IMR-90 (cell line): ENCODE data around the gene FXYD6. TPM values are rescaled to one million over a fixed set of nuclear protein-coding genes. Genes with fewer than 3 reads are reported as not detected.

Source experiments
- ATAC-seq: fragments of 200-7000 bp; cut with Tn5 transposase; 2 replicates; pipeline ENCODE4 v1.9.1; 2020; ENCODE audit warnings: low read depth, mild to moderate bottlenecking, moderate library complexity
- BruUV-seq: library from RNA; stranded (reverse); fragments of 400-500 nt; replicated peaks from 2 replicates; lab custom pipeline; 2021; lab: Mats Ljungman, UMichigan
- CTCF ChIA-PET: fragments of 300-600 bp; formaldehyde crosslinking; extraction: SDS; loops from one replicate; lab custom pipeline; 2021; ENCODE audit warnings: antibody characterized with exemption; lab: Yijun Ruan, JAX
- POLR2A ChIA-PET: fragments of 300-600 bp; sonication (Branson Sonifier 250); formaldehyde crosslinking; loops from one replicate; lab custom pipeline; 2022; ENCODE audit warnings: antibody characterized with exemption; ENCODE audit not compliant: unreplicated experiment; lab: Charles Lee
- DNase-seq: peaks from one replicate; pipeline ENCODE4 v3.0.0; 2013
- H2AFZ ChIP-seq: replicated peaks from 2 replicates; pipeline ENCODE3; 2013; ENCODE audit warnings: low read length, mild to moderate bottlenecking; ENCODE audit not compliant: poor library complexity
- H2AK5ac ChIP-seq: 2 replicates; pipeline ENCODE4 v1.6.1; 2013; ENCODE audit warnings: low read depth, low read length, inconsistent platforms
- H2AK9ac ChIP-seq: replicated peaks from 2 replicates; pipeline ENCODE3; 2013; ENCODE audit warnings: mild to moderate bottlenecking, low read depth, low read length, moderate library complexity; ENCODE audit not compliant: poor library complexity
- H2BK120ac ChIP-seq: 2 replicates; pipeline ENCODE4 v1.6.1; 2013; ENCODE audit warnings: low read depth, low read length, inconsistent platforms
- H2BK15ac ChIP-seq: 3 replicates; pipeline ENCODE4 v1.6.1; 2013; ENCODE audit warnings: low read depth, low read length, inconsistent platforms
- H2BK20ac ChIP-seq: 2 replicates; pipeline ENCODE4 v1.6.1; 2013; ENCODE audit warnings: low read depth, mild to moderate bottlenecking, inconsistent platforms, low read length, moderate library complexity
- H2BK5ac ChIP-seq: 2 replicates; pipeline ENCODE4 v1.6.1; 2013; ENCODE audit warnings: mild to moderate bottlenecking, low read depth, low read length, inconsistent platforms; ENCODE audit not compliant: poor library complexity, severe bottlenecking
- H3K14ac ChIP-seq: replicated peaks from 2 replicates; pipeline ENCODE4 v1.6.1; 2013; ENCODE audit warnings: low read depth, low read length, inconsistent platforms
- H3K18ac ChIP-seq: 2 replicates; pipeline ENCODE4 v1.6.1; 2013; ENCODE audit warnings: low read depth, low read length, control low read depth
- H3K23ac ChIP-seq: 2 replicates; pipeline ENCODE4 v1.6.1; 2013; ENCODE audit warnings: low read depth, low read length, inconsistent platforms
- H3K27ac ChIP-seq: 2 replicates; pipeline ENCODE4 v1.5.1; 2013; ENCODE audit warnings: mild to moderate bottlenecking, control low read depth, low read length; ENCODE audit not compliant: insufficient read depth
- H3K27me3 ChIP-seq: 2 replicates; pipeline ENCODE4 v1.6.1; 2013; ENCODE audit warnings: low read length; ENCODE audit not compliant: control insufficient read depth, insufficient read depth
- H3K36me3 ChIP-seq: 2 replicates; pipeline ENCODE4 v1.6.1; 2013; ENCODE audit warnings: low read length, mixed read lengths; ENCODE audit not compliant: control insufficient read depth, insufficient read depth
- H3K4ac ChIP-seq: 2 replicates; pipeline ENCODE4 v1.6.1; 2013; ENCODE audit warnings: low read depth, low read length, inconsistent platforms
- H3K4me1 ChIP-seq: 2 replicates; pipeline ENCODE4 v1.6.1; 2013; ENCODE audit warnings: low read length, mixed read lengths; ENCODE audit not compliant: control insufficient read depth, insufficient read depth
- H3K4me2 ChIP-seq: 2 replicates; pipeline ENCODE4 v1.6.1; 2013; ENCODE audit warnings: low read depth, mild to moderate bottlenecking, control low read depth, low read length, moderate library complexity
- H3K4me3 ChIP-seq: 2 replicates; pipeline ENCODE4 v1.5.1; 2013; ENCODE audit warnings: low read depth, mild to moderate bottlenecking, control low read depth, low read length, moderate library complexity; ENCODE audit not compliant: insufficient read depth
- H3K56ac ChIP-seq: 2 replicates; pipeline ENCODE4 v1.6.1; 2013; ENCODE audit warnings: low read length, inconsistent platforms; ENCODE audit not compliant: insufficient read depth; ENCODE audit errors: extremely low read depth
- H3K79me1 ChIP-seq, 2 experiments: 2 replicates each; pipeline ENCODE4 v1.6.1; 2013; ENCODE audit warnings: low read length in 2 of 2, inconsistent platforms in 1 of 2, low read depth in 1 of 2
- H3K9ac ChIP-seq: 2 replicates; pipeline ENCODE4 v1.6.1; 2013; ENCODE audit warnings: low read depth, low read length, control low read depth
- H3K9me1 ChIP-seq: 2 replicates; pipeline ENCODE4 v1.6.1; 2013; ENCODE audit warnings: low read length, inconsistent platforms; ENCODE audit not compliant: insufficient read depth
- H3K9me3 ChIP-seq: 2 replicates; pipeline ENCODE4 v1.6.1; 2013; ENCODE audit warnings: low read length; ENCODE audit not compliant: control insufficient read depth, insufficient read depth
- H4K20me1 ChIP-seq: 2 replicates; pipeline ENCODE4 v1.6.1; 2013; ENCODE audit warnings: low read length, inconsistent platforms; ENCODE audit not compliant: insufficient read depth
- H4K5ac ChIP-seq: 2 replicates; pipeline ENCODE4 v1.6.1; 2013; ENCODE audit warnings: mild to moderate bottlenecking, low read depth, low read length, control low read depth
- H4K8ac ChIP-seq, 2 experiments: 2 replicates each; pipeline ENCODE4 v1.6.1; 2013; ENCODE audit warnings: low read depth in 2 of 2, low read length in 2 of 2, control low read depth in 1 of 2, inconsistent platforms in 1 of 2
- H4K91ac ChIP-seq: 2 replicates; pipeline ENCODE4 v1.6.1; 2013; ENCODE audit warnings: low read depth, low read length, inconsistent platforms; ENCODE audit not compliant: insufficient read depth
- CEBPB ChIP-seq: IDR thresholded peaks from 2 replicates; pipeline ENCODE4 v1.6.1; 2012; ENCODE audit warnings: low read depth, low read length, improper control_type of control experiment
- CHD1 ChIP-seq: IDR thresholded peaks from 2 replicates; pipeline ENCODE4 v1.6.1; 2012; ENCODE audit warnings: low read depth, low read length, improper control_type of control experiment
- ELK1 ChIP-seq: fragments of 150-350 bp; IDR thresholded peaks from 2 replicates; pipeline ENCODE4 v1.6.1; 2016; ENCODE audit warnings: low read depth, mild to moderate bottlenecking, low read length, moderate library complexity, borderline replicate concordance
- FOS ChIP-seq: fragments of 150-350 bp; IDR thresholded peaks from 2 replicates; pipeline ENCODE4 v1.6.1; 2016; ENCODE audit warnings: low read depth, low read length
- MAZ ChIP-seq: IDR thresholded peaks from 2 replicates; pipeline ENCODE4 v1.6.1; 2012; ENCODE audit warnings: low read depth, mild to moderate bottlenecking, low read length, improper control_type of control experiment, moderate library complexity, borderline replicate concordance
- MXI1 ChIP-seq: IDR thresholded peaks from 2 replicates; pipeline ENCODE4 v1.6.1; 2012; ENCODE audit warnings: low read depth, mild to moderate bottlenecking, low read length, moderate library complexity, borderline replicate concordance
- RAD21 ChIP-seq: IDR thresholded peaks from 2 replicates; pipeline ENCODE4 v1.6.1; 2012; ENCODE audit warnings: low read length, improper control_type of control experiment
- WGBS, 2 experiments: methylation state at CpG; one replicate each; pipeline versions ENCODE4 v1.1.5 to v1.1.7; 2013; ENCODE audit warnings: missing lambda C conversion rate in 2 of 2; ENCODE audit not compliant: insufficient read length in 1 of 2; ENCODE audit errors: extremely low coverage in 2 of 2; 5-methylcytosine and 5-hydroxymethylcytosine counted together
- dilution Hi-C: fragments of 300-500 bp; cut with HindIII; formaldehyde crosslinking; loops from one replicate; pipeline ENCODE4 v1.14.3; 2018; ENCODE audit warnings: low sequenced_read_pairs; ENCODE audit not compliant: unreplicated experiment
- in situ Hi-C: fragments of 300-500 bp; cut with MboI; formaldehyde crosslinking; loops from 3 replicates; pipeline ENCODE4 v1.14.3; 2019; ENCODE audit warnings: low sequenced_read_pairs, inconsistent platforms, mixed read lengths
- intact Hi-C: fragments of 100-400 bp; cut with micrococcal nuclease; formaldehyde crosslinking; loops from 2 replicates; pipeline ENCODE4 v1.10.0; 2022
- polyA plus RNA-seq, 3 experiments: library from polyadenylated mRNA; depleted of rRNA; stranded (reverse); fragments of >200 nt; gene quantifications; 2 replicates each; pipeline ENCODE4 v1.2.3, GENCODE V29; 2012; ENCODE audit warnings: low replicate concordance in 1 of 3
- total RNA-seq: library from RNA; depleted of rRNA; stranded (reverse); fragments of >200 nt; gene quantifications from 2 replicates; pipeline ENCODE4 v1.2.3, GENCODE V29; 2012
- TF ChIP-seq, protein P1 (sequence below): fragments of 150-350 bp; IDR thresholded peaks from 2 replicates; pipeline ENCODE4 v1.6.1; 2017; ENCODE audit warnings: mild to moderate bottlenecking, antibody characterized with exemption, low read length, low read depth
- TF ChIP-seq, protein P2 (sequence below): conservative IDR thresholded peaks from 2 replicates; pipeline ENCODE4 v1.5.1; 2012; ENCODE audit warnings: mild to moderate bottlenecking, low read depth, low read length, improper control_type of control experiment

FXYD6 gene
- total and polyA plus RNA-seq, 2 of the 4 experiments (the other 2 are of a cell fraction) = 0.32 TPM; not detected in 1

GRCh38 chr11:117879516-117880480, 3.3 kb upstream of the FXYD6 start:
- Histone ChIP-seq H3K4ac (no peak overlapping the region), H3K9me1 (no peaks in the 10 kb centered on the region), H3K9ac (no peak overlapping the region), H4K5ac (no peak overlapping the region), H3K4me2 (no peak overlapping the region), H2BK20ac (no peak overlapping the region), H3K27ac (no peak overlapping the region), H2AFZ (no peak overlapping the region), H2BK5ac (no peak overlapping the region), H4K20me1 (no peaks in the 10 kb centered on the region), H3K56ac (no peak overlapping the region), H2BK120ac (no peak overlapping the region), H3K23ac (no peak overlapping the region), H2BK15ac (no peak overlapping the region), H2AK9ac (no peak overlapping the region), H3K4me1 (no peaks in the 10 kb centered on the region), H3K4me3 (no peak overlapping the region), H3K27me3 (peaks cover 42% of the 10 kb centered on the region), H3K79me1 (no peaks in the 10 kb centered on the region), H4K8ac (no peak overlapping the region), H4K91ac (no peak overlapping the region), H3K36me3 (no peaks in the 10 kb centered on the region), H3K9me3 (no peaks in the 10 kb centered on the region), H3K14ac (no peak overlapping the region), H2AK5ac (no peak overlapping the region), H3K18ac (no peak overlapping the region)
- in situ Hi-C loops = no loop called here
- 64% methylated on average over 3 of the region's 11 CpGs; no CpG with 5 or more reads in 1 of the 2 experiments for WGBS, 2 experiments
- intact Hi-C loops = no loop called here
- TF ChIP-seq, protein P1, sequence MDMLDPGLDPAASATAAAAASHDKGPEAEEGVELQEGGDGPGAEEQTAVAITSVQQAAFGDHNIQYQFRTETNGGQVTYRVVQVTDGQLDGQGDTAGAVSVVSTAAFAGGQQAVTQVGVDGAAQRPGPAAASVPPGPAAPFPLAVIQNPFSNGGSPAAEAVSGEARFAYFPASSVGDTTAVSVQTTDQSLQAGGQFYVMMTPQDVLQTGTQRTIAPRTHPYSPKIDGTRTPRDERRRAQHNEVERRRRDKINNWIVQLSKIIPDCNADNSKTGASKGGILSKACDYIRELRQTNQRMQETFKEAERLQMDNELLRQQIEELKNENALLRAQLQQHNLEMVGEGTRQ = no peak
- TF ChIP-seq MXI1 (no peak), CHD1 (no peak), FOS (no peak), RAD21 (no peak), ELK1 (no peak), CEBPB (no peak), MAZ (no peak)
- TF ChIP-seq, protein P2, sequence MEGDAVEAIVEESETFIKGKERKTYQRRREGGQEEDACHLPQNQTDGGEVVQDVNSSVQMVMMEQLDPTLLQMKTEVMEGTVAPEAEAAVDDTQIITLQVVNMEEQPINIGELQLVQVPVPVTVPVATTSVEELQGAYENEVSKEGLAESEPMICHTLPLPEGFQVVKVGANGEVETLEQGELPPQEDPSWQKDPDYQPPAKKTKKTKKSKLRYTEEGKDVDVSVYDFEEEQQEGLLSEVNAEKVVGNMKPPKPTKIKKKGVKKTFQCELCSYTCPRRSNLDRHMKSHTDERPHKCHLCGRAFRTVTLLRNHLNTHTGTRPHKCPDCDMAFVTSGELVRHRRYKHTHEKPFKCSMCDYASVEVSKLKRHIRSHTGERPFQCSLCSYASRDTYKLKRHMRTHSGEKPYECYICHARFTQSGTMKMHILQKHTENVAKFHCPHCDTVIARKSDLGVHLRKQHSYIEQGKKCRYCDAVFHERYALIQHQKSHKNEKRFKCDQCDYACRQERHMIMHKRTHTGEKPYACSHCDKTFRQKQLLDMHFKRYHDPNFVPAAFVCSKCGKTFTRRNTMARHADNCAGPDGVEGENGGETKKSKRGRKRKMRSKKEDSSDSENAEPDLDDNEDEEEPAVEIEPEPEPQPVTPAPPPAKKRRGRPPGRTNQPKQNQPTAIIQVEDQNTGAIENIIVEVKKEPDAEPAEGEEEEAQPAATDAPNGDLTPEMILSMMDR = no peak
- DNase-seq = no peak
- no peak for ATAC-seq
- no TSS peak for BruUV-seq
- POLR2A ChIA-PET = no interaction called here
- CTCF ChIA-PET = no interaction called here
- dilution Hi-C loops = no loop called here
